ENCODE measurements around the gene PSMC6. TPM values are rescaled to one million over a fixed set of nuclear protein-coding genes. Genes with fewer than 3 reads are reported as not detected.
A peak's percentile ranks its signal among the peaks of the same experiment; 100 is the strongest.

Gene PSMC6
- polyA plus RNA-seq, 1 of the 3 experiments (the other 2 are of a cell fraction) = 37.9 TPM

GRCh38 chr14:52776816-52777215 lies 69.8 kb downstream of the PSMC6 start:
- Histone ChIP-seq H3F3A (replicated peaks; ENCODE audit: insufficient read depth) (peaks cover 40% of the 10 kb centered on the region), H3K9me3 (no peaks in the 10 kb centered on the region), H3K79me2 (ENCODE audit: insufficient read depth) (peaks cover 16% of the 10 kb centered on the region), H3K4me3 (ENCODE audit: low read depth in 2 of 2, low read length in 1 of 2) (no peak overlapping the region), H3K4me2 (no peak overlapping the region), H4K20me1 (ENCODE audit: insufficient read depth) (no peaks in the 10 kb centered on the region), H2AFZ (ENCODE audit: low read depth) (no peak overlapping the region), H3K36me3 (replicated peaks in 1 of 2; ENCODE audit: control insufficient read depth in 1 of 2, insufficient read depth in 2 of 2, low read length in 1 of 2) (peaks cover 58 to 70% of the 10 kb centered on the region in 2 experiments), H3K27me3 (ENCODE audit: insufficient read depth) (no peaks in the 10 kb centered on the region), H3K4me1 (ENCODE audit: control insufficient read depth in 1 of 2, insufficient read depth in 2 of 2, low read depth in 1 of 2, low read length in 1 of 2) (peaks cover 3 to 4% of the 10 kb centered on the region in 2 experiments; a peak in 1 of 4 replicates), H3K27ac (ENCODE audit: low read depth in 2 of 2, low read length in 1 of 2) (no peak overlapping the region; a peak in 1 of 4 replicates), H3K9ac (no peak overlapping the region), H3K9me2 (no peaks in the 10 kb centered on the region)
- TF ChIP-seq RFX5 (IDR thresholded peaks at IDR 0.05; ENCODE audit: low read length) (no peak), RAD21 (IDR thresholded peaks at IDR 0.05; ENCODE audit: low read length) (peak; percentile 50), NRF1 (IDR thresholded peaks at IDR 0.05; ENCODE audit: low read depth, low read length) (no peak), RXRA (IDR thresholded peaks at IDR 0.05; ENCODE audit: borderline replicate concordance, low read depth) (no peak), IRF3 (IDR thresholded peaks at IDR 0.05; ENCODE audit: low read depth, low read length) (no peak), JUND (IDR thresholded peaks at IDR 0.05) (no peak), FOSL2 (IDR thresholded peaks at IDR 0.05; ENCODE audit: borderline replicate concordance, low read depth) (no peak), EP300 (IDR thresholded peaks at IDR 0.05; ENCODE audit: borderline replicate concordance in 1 of 2, low read depth in 1 of 2, low read length in 1 of 2) (no peak)
- DNase-seq = no peak
- POLR2A ChIA-PET = interaction anchor here (0.8 kb wide), 1 partner anchor 9 kb away, joined by 3 read pairs; no protein-coding TSS in a partner anchor
- WGBS (ENCODE audit: low lambda C conversion rate) = 90% methylated on average over 7 of the region's 7 CpGs
- CTCF ChIA-PET = interaction anchor here (0.8 to 1.1 kb wide), 5 partner anchors 9 to 477 kb away, joined by 3 read pairs; partner anchors contain the start of gene STYX

Other genes with a start within 250 kb of the PSMC6 start
- 0.95 and 1.6 TPM in 2 replicates for gene TXNDC16, start 154.7 kb upstream of the PSMC6 start, polyA plus RNA-seq (2012; rRNA removed)
- 0.54 and 0.60 TPM in 2 replicates for gene GPR137C, start 154.4 kb upstream of the PSMC6 start, polyA plus RNA-seq (2012; rRNA removed)
- gene ERO1A, start 11.6 kb upstream of the PSMC6 start, polyA plus RNA-seq (2012; rRNA removed) = 19.3 and 24.4 TPM in 2 replicates
- gene STYX, start 23.0 kb downstream of the PSMC6 start, polyA plus RNA-seq (2012; rRNA removed) = 3.5 and 5.3 TPM in 2 replicates
- 15.2 and 18.0 TPM in 2 replicates for gene GNPNAT1, start 84.4 kb downstream of the PSMC6 start, polyA plus RNA-seq (2012; rRNA removed)
- gene FERMT2, start 243.8 kb downstream of the PSMC6 start, polyA plus RNA-seq (2012; rRNA removed) = 40.1 and 54.5 TPM in 2 replicates